HG02588 (cell line): ENCODE data around the gene OSBPL5.

Experiments used
- ATAC-seq: cut with Tn5 transposase; IDR thresholded peaks from one replicate; pipeline ENCODE4 v1.9.1; 2021; ENCODE audit warnings: mild to moderate bottlenecking, moderate library complexity; ENCODE audit not compliant: unreplicated experiment

The OSBPL5 gene

DNA sequence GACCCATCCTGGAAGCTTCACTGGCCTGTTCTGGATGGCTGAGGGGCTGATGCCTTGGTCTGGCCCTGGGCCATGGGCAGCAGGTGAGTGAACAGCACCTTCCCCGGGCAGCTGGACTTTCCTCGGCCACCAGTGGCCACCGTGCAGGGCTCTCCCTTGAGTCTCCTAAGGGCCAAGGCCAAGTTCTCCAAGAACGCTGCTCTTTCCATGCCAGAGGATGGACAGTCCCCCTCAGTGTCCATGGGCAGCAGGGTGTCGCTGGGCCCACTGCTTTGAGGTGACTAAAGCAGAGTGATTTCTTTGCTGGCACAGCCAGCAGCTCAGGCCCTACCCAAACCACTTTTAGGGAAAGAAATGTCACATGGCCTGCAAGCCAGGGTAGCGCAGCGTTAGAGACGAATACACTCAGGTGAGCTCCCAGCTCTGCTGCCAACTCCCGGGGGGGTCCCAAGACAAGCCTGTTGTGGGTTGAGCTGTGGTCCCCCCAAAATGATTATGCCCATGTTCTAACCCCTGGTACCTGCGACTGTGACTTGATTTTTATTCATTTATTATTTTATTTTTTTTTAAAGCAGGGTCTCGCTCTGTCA is 104.6 kb downstream of the OSBPL5 start:
- no peak for ATAC-seq

DNA sequence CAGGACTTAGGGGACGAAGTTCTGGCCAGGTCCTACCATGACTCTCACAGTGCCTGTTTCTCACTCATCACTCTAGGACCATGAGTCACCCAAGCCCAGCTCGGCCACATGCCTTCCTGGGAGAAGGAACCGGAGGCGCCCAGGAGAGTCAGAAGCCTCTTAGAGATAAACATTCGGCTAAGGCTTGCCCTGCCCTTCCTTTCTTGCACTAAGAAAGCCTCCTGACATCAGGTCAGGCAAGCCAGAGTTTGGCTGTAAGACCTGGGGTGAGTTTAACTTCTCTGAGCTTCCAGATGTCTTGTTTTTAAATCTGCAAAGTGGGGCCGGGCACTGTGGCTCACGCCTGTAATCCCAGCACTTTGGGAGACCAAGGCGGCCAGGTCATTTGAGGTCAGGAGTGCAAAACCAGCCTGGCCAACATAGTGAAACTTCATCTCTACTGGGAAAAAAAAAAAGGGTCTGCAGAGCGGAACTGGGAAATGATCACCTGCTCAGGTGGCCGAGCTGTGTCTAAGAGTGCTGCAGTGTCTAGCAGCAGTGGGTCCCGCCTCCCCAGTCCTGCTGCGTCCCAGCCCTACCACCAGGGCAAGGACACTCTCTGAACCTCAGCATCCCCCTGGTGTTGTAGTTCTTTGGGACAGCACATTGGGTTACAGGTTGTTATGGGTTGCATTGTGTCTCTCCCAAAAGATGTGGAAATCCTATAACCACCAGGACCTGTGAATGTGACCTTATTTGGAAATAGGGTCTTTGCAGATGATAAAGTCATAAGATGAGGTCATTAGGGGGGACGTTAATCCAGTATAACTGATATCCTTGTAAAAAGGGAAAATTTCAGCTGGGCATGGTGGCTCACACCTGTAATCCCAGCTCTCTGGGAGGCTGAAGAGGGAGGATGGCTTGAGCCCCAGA is 106.1 kb downstream of the OSBPL5 start:
- ATAC-seq = no peak

GRCh38 chr11:3057069-3057963 is 107.8 kb downstream of the OSBPL5 start, which contains the start of gene CARS1:
Gene CARS1 (minus strand): TSS chr11:3057423. CDS start chr11:3057367, 56 bp downstream.
- peak; percentile 96 for ATAC-seq

- no peak for ATAC-seq
These were observed 108.6 kb downstream of the OSBPL5 start for GRCh38 chr11:3056296-3057068.

- no peak for ATAC-seq
These were observed 109.2 kb downstream of the OSBPL5 start for GRCh38 chr11:3055891-3056290.

- ATAC-seq = no peak
These were observed 112.5 kb downstream of the OSBPL5 start for GRCh38 chr11:3052567-3052966.

- ATAC-seq = no peak
These were observed 113.0 kb downstream of the OSBPL5 start for GRCh38 chr11:3052109-3052479.

DNA sequence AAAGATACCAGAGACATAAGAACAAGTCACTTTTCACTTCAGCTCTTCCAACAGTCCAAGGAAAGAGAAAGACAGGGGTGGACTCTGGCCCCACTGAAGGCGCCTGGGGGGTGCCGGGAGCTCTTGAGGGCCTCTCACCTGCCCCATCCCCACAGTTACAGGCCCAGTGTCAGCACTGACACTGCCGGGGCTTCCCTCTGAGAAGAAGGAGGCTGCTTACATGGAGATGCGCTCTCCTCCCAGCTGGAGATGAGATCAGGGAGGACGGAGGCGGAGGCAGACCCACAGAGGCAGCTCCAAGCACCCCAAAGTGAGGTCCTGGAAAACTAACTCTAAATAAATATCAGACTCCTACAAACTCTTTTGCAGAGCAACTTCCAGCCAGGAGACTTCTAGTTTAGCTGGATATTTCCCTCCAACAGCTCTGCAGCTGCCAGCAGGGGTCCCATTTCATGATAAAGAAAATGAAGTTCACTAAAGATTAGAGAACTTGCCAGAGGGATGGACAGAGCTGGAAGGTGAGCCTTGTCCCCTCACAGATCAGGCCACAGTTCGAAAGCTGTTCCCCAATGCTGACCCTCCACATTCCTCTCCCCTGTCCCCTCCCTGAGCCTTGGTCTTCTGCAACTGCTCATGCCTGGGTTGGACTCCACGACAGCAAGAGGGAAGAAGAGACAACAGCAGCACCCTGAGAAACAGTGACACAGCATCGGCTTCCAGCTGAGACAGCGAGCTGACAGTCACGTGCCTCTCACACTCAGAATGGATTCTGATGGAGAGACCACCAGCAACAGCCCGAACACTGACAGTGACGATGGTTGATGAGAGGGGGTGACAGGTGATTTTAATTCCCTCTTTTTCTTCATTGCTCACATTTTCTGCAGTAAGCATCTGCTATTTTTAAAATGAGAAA is 113.7 kb downstream of the OSBPL5 start:
- no peak for ATAC-seq

GRCh38 chr11:3050386-3051195 is 114.5 kb downstream of the OSBPL5 start:
- ATAC-seq = no peak

- ATAC-seq = peak; percentile 91
These were observed 115.5 kb downstream of the OSBPL5 start for GRCh38 chr11:3049430-3050243.

GRCh38 chr11:3047637-3048036 is 117.5 kb downstream of the OSBPL5 start:
- no peak for ATAC-seq

DNA sequence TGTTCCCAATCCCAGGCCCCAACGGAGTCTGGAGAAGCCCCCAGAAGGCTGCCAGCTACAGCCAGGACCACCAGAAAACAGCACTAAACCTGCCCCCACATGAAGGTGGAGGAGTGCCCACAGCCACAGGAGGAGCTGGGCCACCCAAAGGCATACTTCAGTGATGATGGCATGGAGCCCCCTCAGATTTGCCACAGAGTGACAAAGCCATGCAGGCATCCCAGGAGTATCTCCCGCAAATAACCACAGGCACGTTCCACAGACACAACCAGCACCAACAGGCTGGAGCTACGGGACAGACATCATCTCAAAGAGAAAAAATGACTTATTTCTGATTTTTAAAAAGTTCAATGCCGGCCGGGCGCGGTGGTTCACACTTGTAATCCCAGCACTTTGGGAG is 118.5 kb downstream of the OSBPL5 start:
- no peak for ATAC-seq

GRCh38 chr11:3046190-3046589 is 118.9 kb downstream of the OSBPL5 start:
- ATAC-seq = no peak

DNA sequence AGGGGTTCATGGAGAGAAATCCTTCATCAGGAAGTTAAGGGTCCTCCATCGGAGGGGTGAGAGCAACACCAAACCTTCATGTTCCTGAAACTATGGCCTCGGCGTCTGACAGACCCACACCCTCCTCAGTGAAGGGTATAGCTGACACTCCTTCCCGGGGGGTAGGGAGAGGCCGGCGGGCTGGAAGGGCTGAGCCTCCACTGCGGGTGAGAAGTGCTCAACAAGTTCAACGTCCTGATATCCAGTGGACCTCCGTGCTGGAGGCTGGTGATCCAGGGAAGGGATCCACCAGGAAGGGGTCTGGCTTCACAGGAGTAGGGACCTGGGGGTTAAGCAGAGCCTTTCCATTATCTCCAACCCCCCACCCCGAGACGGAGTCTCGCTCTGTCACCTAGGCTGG is 120.2 kb downstream of the OSBPL5 start:
- no peak for ATAC-seq

DNA sequence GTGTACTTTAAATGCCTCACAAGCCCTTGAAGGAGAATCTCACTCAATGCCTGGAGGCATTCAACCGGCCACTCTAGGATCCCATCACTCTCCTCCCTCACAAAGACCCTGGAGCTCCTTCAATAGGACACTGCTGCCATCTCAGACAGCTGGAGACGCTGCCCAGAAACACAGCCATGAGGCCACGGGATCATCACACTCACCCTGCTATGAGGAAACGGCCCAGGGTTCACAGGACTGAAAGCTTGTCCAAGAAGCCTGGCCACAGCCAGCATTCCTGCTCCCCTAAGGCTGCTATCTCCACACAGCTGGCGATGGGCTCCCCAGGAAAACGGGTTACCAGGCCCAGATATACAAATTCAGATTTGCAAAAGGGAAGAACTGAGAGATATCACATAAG is 121.1 kb downstream of the OSBPL5 start:
- ATAC-seq = no peak

- no peak for ATAC-seq
These were observed 121.7 kb downstream of the OSBPL5 start for GRCh38 chr11:3043315-3043871.

DNA sequence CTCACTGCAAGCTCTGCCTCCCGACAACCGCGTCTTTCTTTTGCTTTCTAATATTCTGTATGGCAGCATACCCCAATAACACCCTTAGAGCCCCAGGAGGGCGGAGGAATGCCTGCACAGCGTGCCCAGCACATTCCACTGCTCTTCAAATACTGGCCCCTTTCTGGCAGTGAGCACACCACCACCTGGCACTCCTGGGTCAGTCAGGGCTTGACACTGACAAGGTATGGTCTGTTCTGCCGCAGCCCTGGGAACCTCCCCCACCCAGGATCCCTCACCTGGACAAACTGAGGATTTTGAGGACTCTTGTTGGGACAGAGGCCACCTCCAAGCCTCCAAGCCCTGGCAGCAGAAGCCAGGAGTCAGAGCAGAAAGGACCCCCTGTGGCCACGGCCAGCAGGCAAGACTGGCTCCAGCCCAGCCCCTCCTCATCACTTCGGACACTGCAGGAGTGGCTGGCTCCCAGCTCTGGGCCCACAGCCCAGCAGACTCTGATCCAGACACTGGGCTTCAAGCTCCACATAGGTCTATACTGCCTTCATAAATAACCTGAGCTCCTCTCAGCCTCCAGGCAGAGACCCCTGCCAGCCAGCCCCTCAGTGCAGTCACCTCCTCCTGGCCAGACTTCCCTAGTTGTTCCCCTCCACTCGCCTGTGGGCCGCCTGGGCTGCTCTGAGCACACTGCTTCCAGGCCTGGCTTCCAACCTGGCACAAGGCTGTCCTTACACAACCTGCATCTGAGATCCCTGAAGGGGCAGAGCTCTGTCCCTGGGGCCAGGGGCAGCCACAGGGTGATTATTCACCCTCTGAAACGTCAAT is 122.4 kb downstream of the OSBPL5 start:
- ATAC-seq = no peak
